D341Med (cell line): ENCODE results near the gene PRKAR2A.
"Not testable (repeated sequence)": the region's sequence is repeated elsewhere in the genome, so short reads cannot be mapped to it uniquely, and the experiment has no call there.

Experiments used
- DNase-seq: peaks from one replicate; pipeline ENCODE4 v3.0.0; 2012; ENCODE audit warnings: low spot score

Gene PRKAR2A

DNA sequence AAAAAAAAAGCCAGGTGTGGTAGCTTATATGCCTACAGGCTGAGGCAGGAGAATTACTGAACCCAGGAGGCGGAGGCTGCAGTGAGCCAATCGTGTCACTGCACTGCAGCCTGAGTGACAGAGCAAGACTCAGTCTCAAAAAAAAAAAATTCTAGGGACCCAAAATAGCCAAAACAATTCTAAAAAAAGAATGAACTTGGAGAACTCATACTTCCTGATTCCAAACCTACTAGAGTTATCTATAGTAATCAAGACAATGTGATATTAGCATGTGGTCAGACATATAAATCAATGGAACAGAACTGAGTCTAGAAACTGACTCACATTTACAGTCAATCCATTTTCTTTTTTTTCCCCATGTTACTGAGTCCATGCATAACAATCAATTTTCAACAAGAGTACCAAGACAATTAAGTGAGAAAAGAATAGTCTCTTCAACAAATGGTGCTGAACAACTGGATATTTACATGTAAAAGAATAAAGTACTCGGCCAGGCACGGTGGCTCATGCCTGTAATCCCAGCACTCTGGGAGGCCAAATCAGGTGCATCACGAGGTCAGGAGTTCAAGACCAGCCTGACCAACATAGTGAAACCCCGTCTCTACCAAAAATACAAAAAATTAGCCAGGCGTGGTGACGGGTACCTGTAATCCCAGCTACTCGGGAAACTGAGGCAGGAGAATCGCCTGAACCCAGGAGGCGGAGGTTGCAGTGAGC, 11.9 kb downstream of the PRKAR2A start:
- no peak for DNase-seq

DNA sequence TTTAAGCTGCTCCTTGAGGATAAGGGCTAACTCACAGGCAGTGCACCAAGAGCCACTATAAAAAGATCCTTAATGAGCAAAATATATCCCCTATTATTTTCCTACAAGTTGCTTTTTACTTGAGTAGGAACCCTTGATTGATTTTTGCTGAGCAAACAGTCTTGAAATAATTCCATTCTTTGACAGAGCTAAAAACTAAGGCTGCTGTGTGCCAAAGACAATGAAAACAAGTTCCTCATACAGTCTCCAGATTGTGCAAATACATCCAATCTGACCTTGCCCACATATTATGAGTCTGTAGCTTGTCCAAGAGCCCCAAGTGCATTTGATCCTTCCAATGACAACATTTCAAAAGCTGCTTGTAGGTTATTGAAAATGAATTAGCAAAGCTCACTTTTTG, 15.0 kb downstream of the PRKAR2A start:
- no peak for DNase-seq

DNA sequence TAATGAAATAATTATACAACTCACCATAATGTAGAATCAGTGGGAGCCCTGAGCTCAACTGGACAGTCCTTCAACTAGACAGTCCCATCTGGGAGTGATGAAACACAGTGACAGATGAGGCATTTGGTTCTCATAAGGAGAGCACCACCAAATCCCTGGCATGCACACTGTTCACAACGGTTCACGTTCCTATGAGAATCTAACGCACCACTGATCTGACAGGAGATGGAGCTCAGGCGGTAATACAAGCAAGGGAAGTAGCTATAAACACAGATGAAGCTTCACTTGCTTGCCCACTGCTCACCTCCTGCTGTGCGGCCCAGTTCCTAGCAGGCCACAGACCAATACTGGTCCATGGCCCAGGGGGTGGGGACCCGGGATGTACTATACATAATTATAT, 17.0 kb downstream of the PRKAR2A start:
- DNase-seq: no peak

DNA sequence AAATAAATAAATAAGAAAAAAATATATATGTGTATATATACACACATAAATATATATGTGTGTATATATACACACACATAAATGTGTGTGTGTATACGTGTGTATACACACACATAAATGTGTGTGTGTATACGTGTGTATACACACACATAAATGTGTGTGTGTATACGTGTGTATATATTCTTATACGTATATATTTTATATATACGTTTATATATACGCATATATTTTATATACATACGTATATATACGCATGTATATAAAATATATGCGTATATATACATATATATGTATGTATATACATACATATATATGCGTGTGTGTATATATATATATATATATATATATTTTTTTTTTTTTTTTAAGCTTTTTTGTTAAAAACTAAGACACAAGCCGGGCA, 18.1 kb downstream of the PRKAR2A start:
- DNase-seq: not testable (repeated sequence)

DNA sequence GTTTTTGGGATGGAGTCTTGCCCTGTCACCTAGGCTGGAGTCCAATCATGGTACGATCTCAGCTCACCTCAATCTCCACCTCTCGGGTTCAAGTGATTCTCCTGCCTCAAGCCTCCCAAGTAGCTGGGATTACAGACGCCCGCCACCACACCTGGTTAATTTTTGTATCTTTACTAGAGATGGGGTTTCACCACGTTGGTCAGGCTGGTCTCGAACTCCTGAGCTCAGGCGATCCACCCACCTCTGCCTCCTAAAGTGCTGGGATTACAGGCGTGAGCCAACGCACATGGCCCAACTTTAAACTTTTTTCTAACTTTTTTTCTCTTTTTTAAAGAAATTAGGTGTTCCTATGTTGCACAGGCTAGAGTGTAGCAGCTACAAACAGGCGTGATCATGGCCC, 19.8 kb downstream of the PRKAR2A start:
- DNase-seq: not testable (repeated sequence)

DNA sequence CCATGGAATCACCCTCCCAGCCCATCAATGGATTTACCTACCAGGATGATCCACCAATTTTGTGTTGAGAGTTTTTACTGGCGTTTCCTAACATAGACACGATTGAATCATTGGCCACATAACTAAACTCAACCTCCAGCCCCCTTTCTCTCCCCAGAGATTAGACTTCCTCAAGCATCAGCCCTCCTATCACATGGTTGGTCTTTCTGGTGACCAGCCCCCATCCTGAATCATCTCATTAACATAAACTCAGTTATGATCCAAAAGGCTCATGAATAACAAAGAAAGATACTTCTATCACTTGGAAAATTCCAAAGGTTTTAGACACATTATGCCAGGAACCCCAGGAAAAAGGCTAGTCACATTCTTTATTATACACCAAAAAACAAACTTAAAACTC, 21.2 kb downstream of the PRKAR2A start:
- no peak for DNase-seq

DNA sequence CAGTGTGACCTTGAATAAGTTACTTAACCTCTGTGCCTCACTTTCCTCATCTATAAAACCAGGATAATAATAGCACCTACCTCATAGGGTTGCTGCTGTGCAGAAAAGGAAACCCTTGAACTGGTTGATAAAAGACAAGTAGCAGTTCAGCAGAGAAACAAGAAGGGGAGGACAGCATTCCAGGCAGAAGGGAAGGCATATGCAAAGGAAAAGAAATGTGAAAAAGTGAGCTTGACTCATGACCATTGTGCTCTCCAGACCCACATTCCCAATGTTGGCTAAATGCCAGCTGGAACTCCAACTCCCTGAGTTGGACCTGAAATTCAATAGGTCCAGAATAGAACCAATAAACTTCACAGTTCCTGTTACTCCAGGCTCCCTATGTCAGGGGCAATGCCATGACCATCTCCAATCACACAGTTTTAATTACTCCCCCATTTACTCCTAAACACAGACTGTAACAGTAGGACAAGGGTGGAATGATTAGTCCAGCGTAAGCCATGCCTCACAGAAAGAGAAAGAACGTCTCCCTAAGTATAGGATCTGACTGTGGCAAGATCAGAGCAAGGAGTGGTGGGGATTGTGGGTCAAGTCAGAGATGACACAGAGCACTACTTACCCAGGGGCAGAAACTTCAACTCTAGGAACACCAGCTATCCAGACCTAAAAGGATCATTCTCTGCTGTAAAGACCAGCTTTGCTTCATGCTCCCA, 26.9 kb downstream of the PRKAR2A start:
- no peak for DNase-seq

DNA sequence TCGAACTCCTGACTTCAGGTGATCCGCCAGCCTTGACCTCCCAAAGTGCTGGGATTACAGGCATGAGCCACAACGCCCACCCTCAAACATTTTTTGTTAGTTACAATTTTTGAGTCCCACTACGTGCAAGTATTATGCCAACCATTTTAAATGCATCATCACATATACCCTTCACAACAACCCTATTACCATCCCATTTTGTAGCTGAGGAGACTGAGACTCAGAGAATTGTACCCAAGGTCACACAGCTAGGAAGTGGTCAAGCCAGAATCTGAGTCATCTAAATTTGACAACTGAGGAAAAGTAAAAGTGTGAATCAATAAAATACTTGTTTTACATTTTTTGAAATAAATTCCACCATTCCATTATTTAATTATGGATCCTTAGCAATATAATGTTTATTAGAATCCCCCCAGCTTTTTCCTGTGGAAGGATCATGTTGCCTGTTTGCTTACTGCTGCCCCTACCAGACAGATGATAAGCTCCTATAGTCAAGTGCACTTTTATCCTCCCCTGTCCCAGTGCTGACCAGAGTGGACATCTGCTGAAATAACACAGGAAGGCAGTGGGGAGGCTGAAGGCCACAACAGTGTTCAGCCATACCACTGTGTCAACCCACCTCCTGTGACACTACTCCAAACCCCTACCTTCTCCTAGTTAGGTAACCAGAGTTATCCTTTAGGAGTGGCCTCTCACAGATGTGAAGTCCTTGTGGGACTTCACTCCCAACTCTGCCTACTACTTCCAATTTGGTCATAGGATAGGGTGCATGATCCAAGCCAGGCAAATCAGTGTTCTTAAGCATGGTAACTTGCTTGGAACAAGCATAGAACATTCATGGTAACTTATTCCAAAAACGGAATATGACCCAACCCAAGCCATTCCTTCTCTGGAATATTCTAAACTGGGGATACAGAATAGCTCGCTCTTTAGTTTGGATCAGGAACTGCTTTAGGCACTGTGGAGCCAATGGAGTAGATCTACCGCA, 28.1 kb downstream of the PRKAR2A start:
- DNase-seq: no peak

DNA sequence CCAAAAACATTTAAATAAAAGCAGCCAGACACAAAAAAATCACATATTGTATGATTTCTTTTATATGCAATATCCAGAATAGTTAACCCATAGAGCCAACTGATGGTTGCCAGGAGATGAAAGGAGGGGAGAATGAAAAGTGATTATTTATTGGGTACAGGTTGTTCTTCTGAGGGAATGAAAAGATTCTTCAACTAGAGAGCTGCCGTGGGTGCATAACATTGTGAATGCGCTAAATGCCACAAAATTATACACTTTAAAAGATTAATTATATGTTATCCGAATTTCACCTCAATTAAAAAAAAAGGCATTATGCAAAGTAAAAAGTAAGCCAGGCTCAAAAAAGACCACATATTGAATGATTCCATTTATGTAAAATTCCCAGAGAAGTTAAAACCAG, 36.1 kb downstream of the PRKAR2A start:
- no peak for DNase-seq

DNA sequence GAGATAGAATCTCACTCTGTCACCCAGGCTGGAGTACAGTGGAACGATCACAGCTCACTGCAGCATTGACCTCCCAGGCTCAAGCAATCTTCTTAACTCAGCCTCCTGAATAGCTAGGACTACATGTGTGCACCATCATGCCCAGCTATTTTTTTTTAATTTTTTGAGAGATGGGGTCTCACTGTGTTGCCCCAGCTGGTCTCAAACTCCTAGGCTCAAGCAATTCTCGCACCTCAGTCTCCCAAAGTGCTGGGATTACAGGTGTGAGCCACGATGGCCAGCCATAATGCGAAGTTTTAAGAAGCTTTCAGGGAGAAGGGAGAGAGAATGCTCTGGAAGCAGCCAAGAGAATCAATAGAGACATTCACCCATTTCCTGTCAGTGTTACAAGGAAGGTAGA, 42.7 kb downstream of the PRKAR2A start:
- DNase-seq: no peak

DNA sequence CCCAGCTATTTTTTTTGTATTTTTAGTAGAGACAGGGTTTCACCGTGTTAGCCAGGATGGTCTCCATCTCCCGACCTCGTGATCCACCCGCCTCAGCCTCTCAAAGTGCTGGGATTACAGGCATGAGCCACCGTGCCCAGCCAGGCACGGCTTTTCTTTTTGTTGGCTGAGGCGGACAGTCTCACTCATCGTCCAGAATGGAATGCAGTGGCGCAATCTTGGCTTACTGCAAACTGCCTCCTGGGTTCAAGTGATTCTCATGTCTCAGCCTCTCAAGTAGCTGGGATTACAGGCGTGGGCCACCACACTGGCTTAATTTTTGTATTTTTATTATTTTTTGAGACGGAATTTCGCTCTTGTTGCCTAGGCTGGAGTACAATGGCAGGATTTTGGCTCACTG, 46.8 kb downstream of the PRKAR2A start:
- not testable (repeated sequence) for DNase-seq

DNA sequence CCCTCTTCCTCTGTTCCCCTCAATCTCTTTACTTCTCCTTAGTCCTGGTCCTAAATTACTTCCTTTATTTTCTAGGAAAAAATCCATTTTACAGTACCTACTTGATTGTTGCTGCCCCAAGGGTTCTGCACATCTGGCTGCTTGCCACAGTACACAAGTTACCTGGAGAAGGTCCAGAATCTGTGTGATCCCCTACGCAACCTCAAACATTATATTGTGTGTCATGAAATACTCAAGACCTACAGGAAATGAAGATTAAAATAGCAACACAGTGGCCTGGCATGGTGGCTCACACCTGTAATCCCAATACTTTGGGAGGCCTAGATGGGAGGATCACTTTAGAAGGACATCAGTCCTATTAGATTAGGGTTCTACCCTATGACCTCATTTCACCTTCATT, 48.7 kb downstream of the PRKAR2A start:
- DNase-seq: no peak

DNA sequence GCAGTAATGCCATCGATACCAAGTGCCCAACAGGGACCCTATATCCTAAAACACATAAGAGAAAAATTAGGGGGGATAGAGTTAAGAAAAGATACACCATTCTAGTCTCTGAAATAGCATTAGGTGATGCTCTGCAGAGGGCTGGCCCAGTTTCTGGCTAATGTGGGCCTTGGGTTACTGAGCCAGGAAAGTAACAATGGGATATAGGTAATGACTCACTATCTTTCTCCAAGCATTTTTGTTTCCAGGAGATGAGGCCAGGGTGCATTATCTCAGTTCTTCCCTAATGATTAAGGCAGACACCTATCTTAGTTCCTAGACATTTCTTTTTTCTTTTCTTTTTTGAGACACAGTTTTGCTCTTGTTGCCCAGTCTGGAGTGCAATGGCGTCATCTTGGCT, 50.0 kb downstream of the PRKAR2A start:
- no peak for DNase-seq

DNA sequence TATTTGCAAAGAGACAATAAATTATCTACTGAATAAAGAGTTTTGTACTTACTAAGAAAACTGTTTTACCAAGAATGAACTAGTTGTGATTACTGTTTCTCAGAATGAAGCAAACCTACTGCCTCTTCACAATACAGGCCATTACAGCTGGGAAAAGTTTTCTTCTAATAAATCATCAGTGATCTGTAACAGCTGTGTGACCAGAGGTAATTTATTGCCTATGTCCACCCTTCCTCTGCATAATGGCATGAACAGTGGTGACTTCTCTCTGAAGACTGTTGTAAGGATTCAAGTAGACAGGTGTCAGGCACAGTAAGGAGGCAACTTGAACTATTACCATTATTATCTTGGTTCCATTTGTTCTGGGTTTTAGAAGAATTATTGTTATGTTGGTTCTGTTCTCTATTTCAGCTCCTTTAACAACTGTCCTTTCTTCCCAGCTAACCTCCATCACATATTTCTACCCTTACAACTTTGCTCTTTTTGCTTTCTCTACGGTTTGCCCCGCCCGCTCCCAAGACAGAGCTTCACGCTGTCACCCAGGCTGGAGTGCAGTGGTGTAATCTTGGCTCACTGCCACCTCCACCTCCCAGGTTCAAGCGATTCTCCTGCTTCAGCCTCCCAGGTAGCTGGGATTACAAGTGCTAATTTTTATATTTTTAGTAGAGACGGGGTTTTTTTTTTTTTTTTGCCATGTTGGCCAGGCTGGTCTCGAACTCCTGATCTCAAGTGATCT, 51.5 kb downstream of the PRKAR2A start:
- DNase-seq: no peak

DNA sequence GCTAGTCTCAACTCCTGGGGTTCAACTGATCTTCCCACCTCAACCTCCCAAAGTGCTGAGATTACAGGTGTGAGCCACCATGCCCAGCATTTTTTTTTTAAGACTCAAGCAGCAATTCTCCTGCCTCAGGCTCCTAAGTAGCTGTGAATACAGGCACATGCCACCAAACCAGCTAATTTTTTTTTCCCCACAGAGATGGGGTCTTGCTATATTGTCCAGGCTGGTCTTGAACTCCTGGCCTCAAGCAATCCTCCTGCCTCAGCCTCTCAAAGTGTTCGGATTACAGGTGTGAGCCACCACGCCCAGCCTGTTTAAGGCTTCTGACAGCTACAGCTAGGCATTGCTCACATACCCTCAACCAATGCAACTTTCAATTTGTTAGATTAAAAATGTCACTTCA, 54.2 kb downstream of the PRKAR2A start:
- not testable (repeated sequence) for DNase-seq

DNA sequence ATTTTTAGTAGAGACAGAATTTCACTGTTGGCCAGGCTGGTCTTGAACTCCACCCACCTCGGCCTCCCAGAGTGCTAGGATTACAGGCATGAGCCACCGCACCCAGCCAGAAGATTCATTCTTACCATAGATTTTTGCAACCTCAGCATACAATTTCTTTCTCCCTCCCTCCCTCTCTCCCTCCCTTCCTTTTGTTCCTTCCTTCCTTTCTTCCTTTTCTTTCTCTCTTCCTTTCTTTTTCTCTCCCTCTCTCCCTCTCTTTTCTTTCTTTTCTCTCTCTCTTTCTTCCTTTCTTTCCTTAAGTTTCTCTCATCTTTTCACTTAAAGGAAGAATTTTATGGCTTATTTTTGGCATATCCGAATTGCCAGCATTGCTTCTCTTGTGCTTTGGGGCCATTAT, 58.0 kb downstream of the PRKAR2A start:
- DNase-seq: no peak

DNA sequence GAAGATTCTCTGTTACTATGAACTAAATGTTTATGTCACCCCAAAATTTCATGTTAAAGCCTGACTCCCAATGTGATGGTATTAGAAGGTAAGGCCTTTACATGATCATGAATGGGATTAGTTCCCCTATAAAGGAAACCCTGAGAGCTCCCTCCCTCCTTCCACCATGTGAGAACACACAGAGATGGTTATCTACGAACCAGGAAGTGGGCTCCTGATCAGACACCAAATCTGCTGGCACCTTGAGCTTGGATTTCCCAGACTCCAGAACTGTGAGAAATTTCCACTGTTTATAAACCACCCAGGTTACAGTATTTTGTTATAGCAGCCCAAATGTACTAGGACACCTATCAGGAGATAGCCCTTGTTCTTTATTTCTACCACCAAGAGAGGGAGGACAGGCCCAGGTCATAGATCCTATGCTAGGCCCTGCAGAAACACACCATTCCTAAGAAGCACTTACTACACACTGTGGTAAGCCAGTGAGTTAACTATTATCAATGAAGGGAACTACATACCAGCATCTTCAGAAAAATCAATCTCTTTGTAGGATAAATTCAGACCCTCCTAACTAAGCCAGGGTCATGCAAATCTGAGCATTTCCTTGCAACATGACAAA, 59.0 kb downstream of the PRKAR2A start:
- DNase-seq: no peak

DNA sequence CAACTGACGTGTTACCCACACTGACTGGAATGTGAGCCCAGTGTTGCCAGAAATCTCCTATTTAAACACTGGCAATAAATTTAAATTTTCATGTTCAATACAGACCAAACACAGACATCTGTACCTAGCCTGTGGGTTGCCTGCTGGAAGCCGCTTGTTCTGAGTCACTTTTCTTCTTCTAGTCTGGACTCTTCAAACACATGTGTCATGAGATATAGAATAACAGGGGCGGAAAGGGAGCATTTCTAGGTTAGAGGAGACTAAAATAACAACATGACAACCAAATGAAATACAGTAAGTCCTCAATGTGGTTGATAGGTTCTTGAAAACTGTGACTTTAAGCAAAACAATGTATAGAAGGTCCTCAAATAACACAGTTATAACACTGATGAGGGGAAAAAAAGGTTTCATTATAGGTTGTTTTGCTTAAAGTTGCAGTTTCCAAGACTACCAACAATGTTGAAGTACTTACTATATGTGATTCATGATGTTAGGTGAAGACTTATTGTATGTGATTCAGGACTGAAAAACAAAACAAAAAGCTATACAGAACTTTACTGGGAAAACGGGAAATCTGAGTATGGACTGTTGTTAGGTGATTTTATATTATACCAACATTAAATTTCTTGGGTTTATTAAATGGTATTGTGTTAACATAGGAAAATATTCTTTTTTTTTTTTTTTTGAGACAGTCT, 63.1 kb downstream of the PRKAR2A start:
- DNase-seq: no peak

DNA sequence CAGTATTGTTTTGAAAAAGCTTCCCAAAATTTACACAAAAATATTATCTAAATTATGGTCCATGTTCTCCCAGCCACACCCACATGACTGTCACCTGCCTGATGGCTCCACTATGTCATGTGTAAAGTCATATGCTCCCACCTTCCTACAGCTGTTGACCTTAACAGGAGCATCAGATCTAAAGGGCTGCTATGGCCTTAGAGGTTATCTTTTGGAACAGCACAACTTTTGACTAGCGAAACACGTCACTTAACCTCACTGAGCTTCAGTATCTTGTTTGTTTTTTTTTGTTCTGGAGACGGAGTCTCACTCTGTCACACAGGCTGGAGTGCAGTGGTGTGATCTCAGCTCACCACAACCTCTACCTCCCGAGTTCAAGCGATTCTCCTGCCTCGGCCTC, 64.4 kb downstream of the PRKAR2A start:
- DNase-seq: no peak

DNA sequence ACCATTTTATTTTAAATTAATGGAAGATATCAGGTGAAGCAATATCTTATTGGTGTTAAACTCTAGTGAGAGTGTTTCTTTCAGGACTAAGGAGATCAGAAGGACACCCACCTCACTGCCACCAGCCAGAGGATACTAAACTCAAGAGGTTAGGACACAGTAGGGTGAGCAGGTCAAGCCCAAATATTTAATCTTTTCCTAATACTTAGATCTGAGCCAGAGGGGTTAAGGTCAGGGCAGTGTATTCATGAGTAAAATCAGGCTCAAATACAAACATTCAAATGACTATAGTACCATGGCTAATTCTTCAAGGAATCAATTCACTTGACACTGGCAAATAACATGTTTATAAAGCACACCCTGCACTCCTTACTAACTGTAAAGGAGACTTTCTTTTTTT, 65.6 kb downstream of the PRKAR2A start:
- no peak for DNase-seq

DNA sequence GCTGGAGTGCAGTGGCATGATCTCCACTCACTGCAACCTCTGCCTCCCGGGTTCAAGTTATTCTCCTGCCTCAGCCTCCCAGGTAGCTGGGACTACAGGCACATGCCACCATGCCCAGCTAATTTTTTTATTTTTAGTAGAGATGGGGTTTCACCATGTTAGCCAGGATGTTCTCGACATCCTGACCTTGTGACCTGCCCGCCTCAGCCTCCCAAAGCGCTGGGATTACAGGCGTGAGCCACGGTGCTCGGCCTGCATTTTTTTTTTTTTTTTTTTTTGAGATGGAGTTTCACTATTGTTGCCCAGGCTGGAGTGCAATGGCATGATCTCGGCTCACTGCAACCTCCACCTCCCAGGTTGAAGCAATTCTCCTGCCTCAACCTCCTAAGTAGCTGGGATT, 69.1 kb downstream of the PRKAR2A start:
- not testable (repeated sequence) for DNase-seq
